ENCODE measurements around the gene THBS4. TPM values are rescaled to one million over a fixed set of nuclear protein-coding genes. Genes with fewer than 3 reads are reported as not detected.

The THBS4 gene
- total and polyA plus RNA-seq, 10 of the 15 experiments (the other 5 are each of a cell fraction or from before 2014, with no cell fraction given), result 0.31 to 1.7 (median 0.75) TPM

- no peak overlapping the region for H3K9ac ChIP-seq (ENCODE audit: control insufficient read depth, insufficient read depth, low read length)
- H4K20me1 ChIP-seq (ENCODE audit: control insufficient read depth, insufficient read depth), result no peaks in the 10 kb centered on the region
- 35% methylated on average over 3 of the region's 3 CpGs for WGBS (ENCODE audit: insufficient coverage, insufficient replicate concordance, low lambda C conversion rate, missing lambda C conversion rate)
- H3K36me3 ChIP-seq (ENCODE audit: control insufficient read depth in 2 of 2, insufficient read depth in 2 of 2, low read length in 1 of 2), result no peaks in the 10 kb centered on the region
- ChIA-PET RAD21 (ENCODE audit: unreplicated experiment) (no interaction called here), CTCF (no interaction called here), POLR2A (no interaction called here), SMC1A (ENCODE audit: uncharacterized antibody, unreplicated experiment) (interaction anchor here (1.5 kb wide), 1 partner anchor 17 kb away, joined by 3 read pairs; no protein-coding TSS in a partner anchor)
- H3K9me3 ChIP-seq (replicated peaks; ENCODE audit: control insufficient read depth, insufficient read depth, low read length), result peaks cover 3% of the 10 kb centered on the region; the same call in 2 of the 3 replicates
- H3K4me1 ChIP-seq (ENCODE audit: control insufficient read depth, insufficient read depth, low read length), result peaks cover 8% of the 10 kb centered on the region
- BruUV-seq (replicated peaks), result no TSS peak
- TF ChIP-seq GATAD2B (conservative IDR thresholded peaks at IDR 0.05; ENCODE audit: low read depth) (no peak), EED (IDR thresholded peaks at IDR 0.05; ENCODE audit: low read depth) (no peak), ZNF207 (IDR thresholded peaks at IDR 0.05; ENCODE audit: borderline replicate concordance) (no peak), RUNX3 (IDR thresholded peaks at IDR 0.05; ENCODE audit: low read length) (no peak), CBX5 (IDR thresholded peaks at IDR 0.05; ENCODE audit: low read depth) (no peak), CEBPB (IDR thresholded peaks at IDR 0.05; ENCODE audit: borderline replicate concordance in 1 of 2, low read depth in 2 of 2, low read length in 2 of 2) (no peak), NR2C2 (IDR thresholded peaks at IDR 0.05; ENCODE audit: borderline replicate concordance, control insufficient read depth, insufficient read length, low read depth) (no peak), PML (IDR thresholded peaks at IDR 0.05; ENCODE audit: low read length) (no peak), MTA3 (IDR thresholded peaks at IDR 0.05; ENCODE audit: borderline replicate concordance, low read length) (no peak), MEF2A (IDR thresholded peaks at IDR 0.05; ENCODE audit: insufficient read depth, low read depth, low read length) (no peak), MEF2B (IDR thresholded peaks at IDR 0.05; ENCODE audit: partially characterized antibody, poor library complexity, severe bottlenecking) (no peak), SMAD5 (IDR thresholded peaks at IDR 0.05; ENCODE audit: low read depth) (no peak), RAD51 (IDR thresholded peaks at IDR 0.05) (no peak)
- TF ChIP-seq, protein P1, sequence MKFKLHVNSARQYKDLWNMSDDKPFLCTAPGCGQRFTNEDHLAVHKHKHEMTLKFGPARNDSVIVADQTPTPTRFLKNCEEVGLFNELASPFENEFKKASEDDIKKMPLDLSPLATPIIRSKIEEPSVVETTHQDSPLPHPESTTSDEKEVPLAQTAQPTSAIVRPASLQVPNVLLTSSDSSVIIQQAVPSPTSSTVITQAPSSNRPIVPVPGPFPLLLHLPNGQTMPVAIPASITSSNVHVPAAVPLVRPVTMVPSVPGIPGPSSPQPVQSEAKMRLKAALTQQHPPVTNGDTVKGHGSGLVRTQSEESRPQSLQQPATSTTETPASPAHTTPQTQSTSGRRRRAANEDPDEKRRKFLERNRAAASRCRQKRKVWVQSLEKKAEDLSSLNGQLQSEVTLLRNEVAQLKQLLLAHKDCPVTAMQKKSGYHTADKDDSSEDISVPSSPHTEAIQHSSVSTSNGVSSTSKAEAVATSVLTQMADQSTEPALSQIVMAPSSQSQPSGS (IDR thresholded peaks at IDR 0.05; ENCODE audit: low read length), result no peak
- TF ChIP-seq, protein P2, sequence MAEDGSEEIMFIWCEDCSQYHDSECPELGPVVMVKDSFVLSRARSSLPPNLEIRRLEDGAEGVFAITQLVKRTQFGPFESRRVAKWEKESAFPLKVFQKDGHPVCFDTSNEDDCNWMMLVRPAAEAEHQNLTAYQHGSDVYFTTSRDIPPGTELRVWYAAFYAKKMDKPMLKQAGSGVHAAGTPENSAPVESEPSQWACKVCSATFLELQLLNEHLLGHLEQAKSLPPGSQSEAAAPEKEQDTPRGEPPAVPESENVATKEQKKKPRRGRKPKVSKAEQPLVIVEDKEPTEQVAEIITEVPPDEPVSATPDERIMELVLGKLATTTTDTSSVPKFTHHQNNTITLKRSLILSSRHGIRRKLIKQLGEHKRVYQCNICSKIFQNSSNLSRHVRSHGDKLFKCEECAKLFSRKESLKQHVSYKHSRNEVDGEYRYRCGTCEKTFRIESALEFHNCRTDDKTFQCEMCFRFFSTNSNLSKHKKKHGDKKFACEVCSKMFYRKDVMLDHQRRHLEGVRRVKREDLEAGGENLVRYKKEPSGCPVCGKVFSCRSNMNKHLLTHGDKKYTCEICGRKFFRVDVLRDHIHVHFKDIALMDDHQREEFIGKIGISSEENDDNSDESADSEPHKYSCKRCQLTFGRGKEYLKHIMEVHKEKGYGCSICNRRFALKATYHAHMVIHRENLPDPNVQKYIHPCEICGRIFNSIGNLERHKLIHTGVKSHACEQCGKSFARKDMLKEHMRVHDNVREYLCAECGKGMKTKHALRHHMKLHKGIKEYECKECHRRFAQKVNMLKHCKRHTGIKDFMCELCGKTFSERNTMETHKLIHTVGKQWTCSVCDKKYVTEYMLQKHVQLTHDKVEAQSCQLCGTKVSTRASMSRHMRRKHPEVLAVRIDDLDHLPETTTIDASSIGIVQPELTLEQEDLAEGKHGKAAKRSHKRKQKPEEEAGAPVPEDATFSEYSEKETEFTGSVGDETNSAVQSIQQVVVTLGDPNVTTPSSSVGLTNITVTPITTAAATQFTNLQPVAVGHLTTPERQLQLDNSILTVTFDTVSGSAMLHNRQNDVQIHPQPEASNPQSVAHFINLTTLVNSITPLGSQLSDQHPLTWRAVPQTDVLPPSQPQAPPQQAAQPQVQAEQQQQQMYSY (CRISPR knock-in tag; IDR thresholded peaks at IDR 0.05), result no peak
- no peaks in the 10 kb centered on the region for H3K27me3 ChIP-seq (replicated peaks in 1 of 2; ENCODE audit: control insufficient read depth in 2 of 2, insufficient read depth in 2 of 2, low read length in 1 of 2)
- ATAC-seq, result no peak
- intact Hi-C loops (cut with micrococcal nuclease; ENCODE audit: unreplicated experiment), result no loop called here
- H3K4me3 ChIP-seq, result no peak overlapping the region
- in situ Hi-C loops (cut with MboI), result no loop called here
- no peak overlapping the region for H2AFZ ChIP-seq (ENCODE audit: control insufficient read depth, low read depth, low read length)
- DNase-seq (ENCODE audit: low read depth, low spot score), result no peak
- no peaks in the 10 kb centered on the region for H3K79me2 ChIP-seq (ENCODE audit: control insufficient read depth, insufficient read depth, low read length)
- FAIRE-seq, result no peak
- no peak overlapping the region for H3K4me2 ChIP-seq (ENCODE audit: control insufficient read depth, insufficient read depth)
- no peak overlapping the region for H3K27ac ChIP-seq (ENCODE audit: control insufficient read depth, insufficient read depth)
Measured at GRCh38 chr5:80114860-80115259, 79.7 kb downstream of the THBS4 start.

Data from GM12878 (cell line).